ENCODE measurements around the gene BCL2L1. TPM values are rescaled to one million over a fixed set of nuclear protein-coding genes. Genes with fewer than 3 reads are reported as not detected.

The BCL2L1 gene
- polyA plus RNA-seq: 10 to 100 TPM; 60.0 to 80.9 TPM

DNA sequence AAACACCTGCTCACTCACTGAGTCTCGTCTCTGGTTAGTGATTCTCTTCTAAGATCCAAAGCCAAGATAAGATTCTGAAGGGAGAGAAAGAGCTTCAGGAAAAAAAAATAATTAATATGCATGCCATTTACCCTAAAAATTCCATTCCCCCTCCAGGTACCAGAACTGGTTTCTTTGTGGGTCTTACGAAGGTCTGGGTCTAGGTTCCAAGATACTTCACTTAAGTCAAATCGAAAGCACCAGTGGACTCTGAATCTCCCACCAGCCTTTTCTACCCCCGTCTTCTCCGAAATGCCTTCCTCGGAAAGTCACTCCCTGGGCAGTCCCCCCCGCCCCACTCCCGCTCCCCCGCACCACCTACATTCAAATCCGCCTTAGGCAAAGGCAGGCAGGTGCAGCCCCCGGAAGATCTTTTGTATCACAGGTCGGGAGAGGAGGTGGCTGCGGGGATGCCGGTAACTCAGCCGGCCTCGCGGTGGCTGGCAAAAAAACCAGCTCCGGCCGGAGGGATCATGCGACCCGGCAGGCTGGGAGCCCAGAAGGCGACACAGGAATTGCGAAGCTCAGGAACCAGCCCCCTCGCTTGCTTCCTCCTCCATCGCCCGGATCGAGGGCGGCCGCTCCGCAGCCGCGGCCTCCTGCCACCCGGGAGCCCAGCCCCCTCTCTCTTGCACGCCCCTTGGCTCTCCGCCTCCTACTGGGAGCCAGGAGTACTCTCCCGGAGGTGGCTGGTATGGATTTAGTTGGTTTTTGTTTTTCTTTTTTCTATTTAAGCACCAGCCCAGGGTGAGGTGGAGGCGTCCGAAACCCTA lies at the start of gene BCL2L1:
Gene BCL2L1, minus strand, starts transcription at position 612 of the 812 bp plus-strand sequence. CDS start 650 bp downstream, outside the sequence.
- Histone ChIP-seq H3K36me3 (ENCODE audit: control insufficient read depth in 2 of 2, insufficient read depth in 2 of 2, low read length in 1 of 2) (peaks cover 0 to 3% of the 10 kb centered on the region in 2 donors), H3K9me3 (ENCODE audit: control insufficient read depth in 2 of 2, insufficient read depth in 1 of 2, low read depth in 1 of 2, low read length in 1 of 2) (no peaks in the 10 kb centered on the region), H3K4me3 (ENCODE audit: low read depth in 1 of 2, low read length in 2 of 2) (peak within 1 kb of the TSS; percentile 77 to 91), H3K27ac (ENCODE audit: low read depth in 2 of 2, low read length in 1 of 2) (peak within 1 kb of the TSS; percentile 95 to 99), H3K4me1 (ENCODE audit: control insufficient read depth in 2 of 2, insufficient read depth in 2 of 2, low read length in 1 of 2) (peaks cover 11 to 18% of the 10 kb centered on the region in 2 donors), H3K27me3 (ENCODE audit: control insufficient read depth in 1 of 2, insufficient read depth in 2 of 2, low read length in 2 of 2) (no peaks in the 10 kb centered on the region)
- 0 to 1% methylated on average over 36 to 38 of the region's 38 CpGs for WGBS, 2 donors

GRCh38 chr20:31770243-31770642 lies 47.6 kb upstream of the BCL2L1 start:
- Histone ChIP-seq H3K27me3 (ENCODE audit: control insufficient read depth in 1 of 2, insufficient read depth in 2 of 2, low read length in 2 of 2) (no peaks in the 10 kb centered on the region), H3K27ac (ENCODE audit: low read depth in 2 of 2, low read length in 1 of 2) (no peak overlapping the region), H3K4me3 (ENCODE audit: low read depth in 1 of 2, low read length in 2 of 2) (no peak overlapping the region), H3K9me3 (ENCODE audit: control insufficient read depth in 2 of 2, insufficient read depth in 1 of 2, low read depth in 1 of 2, low read length in 1 of 2) (no peaks in the 10 kb centered on the region), H3K4me1 (ENCODE audit: control insufficient read depth in 2 of 2, insufficient read depth in 2 of 2, low read length in 1 of 2) (no peaks in the 10 kb centered on the region), H3K36me3 (ENCODE audit: control insufficient read depth in 2 of 2, insufficient read depth in 2 of 2, low read length in 1 of 2) (no peaks in the 10 kb centered on the region)
- 44 to 69% methylated on average over 1 of the region's 1 CpG for WGBS, 2 donors

GRCh38 chr20:31769681-31770080 lies 47.0 kb upstream of the BCL2L1 start:
- Histone ChIP-seq H3K27ac (ENCODE audit: low read depth in 2 of 2, low read length in 1 of 2) (no peak overlapping the region), H3K4me3 (ENCODE audit: low read depth in 1 of 2, low read length in 2 of 2) (no peak overlapping the region), H3K4me1 (ENCODE audit: control insufficient read depth in 2 of 2, insufficient read depth in 2 of 2, low read length in 1 of 2) (no peaks in the 10 kb centered on the region), H3K27me3 (ENCODE audit: control insufficient read depth in 1 of 2, insufficient read depth in 2 of 2, low read length in 2 of 2) (no peaks in the 10 kb centered on the region), H3K36me3 (ENCODE audit: control insufficient read depth in 2 of 2, insufficient read depth in 2 of 2, low read length in 1 of 2) (no peaks in the 10 kb centered on the region), H3K9me3 (ENCODE audit: control insufficient read depth in 2 of 2, insufficient read depth in 1 of 2, low read depth in 1 of 2, low read length in 1 of 2) (no peaks in the 10 kb centered on the region)
- WGBS, 2 donors: 77 to 86% methylated on average over 5 of the region's 5 CpGs

GRCh38 chr20:31767805-31768204 lies 45.1 kb upstream of the BCL2L1 start:
- WGBS, 2 donors: 98 to 100% methylated on average over 3 of the region's 3 CpGs
- H3K4me1 ChIP-seq (ENCODE audit: control insufficient read depth in 2 of 2, insufficient read depth in 2 of 2, low read length in 1 of 2): no peaks in the 10 kb centered on the region
- H3K9me3 ChIP-seq (ENCODE audit: control insufficient read depth in 2 of 2, insufficient read depth in 1 of 2, low read depth in 1 of 2, low read length in 1 of 2): no peaks in the 10 kb centered on the region
- no peaks in the 10 kb centered on the region for H3K36me3 ChIP-seq (ENCODE audit: control insufficient read depth in 2 of 2, insufficient read depth in 2 of 2, low read length in 1 of 2)
- H3K27me3 ChIP-seq (ENCODE audit: control insufficient read depth in 1 of 2, insufficient read depth in 2 of 2, low read length in 2 of 2): no peaks in the 10 kb centered on the region
- H3K27ac ChIP-seq (ENCODE audit: low read depth in 2 of 2, low read length in 1 of 2): no peak overlapping the region
- no peak overlapping the region for H3K4me3 ChIP-seq (ENCODE audit: low read depth in 1 of 2, low read length in 2 of 2)

DNA sequence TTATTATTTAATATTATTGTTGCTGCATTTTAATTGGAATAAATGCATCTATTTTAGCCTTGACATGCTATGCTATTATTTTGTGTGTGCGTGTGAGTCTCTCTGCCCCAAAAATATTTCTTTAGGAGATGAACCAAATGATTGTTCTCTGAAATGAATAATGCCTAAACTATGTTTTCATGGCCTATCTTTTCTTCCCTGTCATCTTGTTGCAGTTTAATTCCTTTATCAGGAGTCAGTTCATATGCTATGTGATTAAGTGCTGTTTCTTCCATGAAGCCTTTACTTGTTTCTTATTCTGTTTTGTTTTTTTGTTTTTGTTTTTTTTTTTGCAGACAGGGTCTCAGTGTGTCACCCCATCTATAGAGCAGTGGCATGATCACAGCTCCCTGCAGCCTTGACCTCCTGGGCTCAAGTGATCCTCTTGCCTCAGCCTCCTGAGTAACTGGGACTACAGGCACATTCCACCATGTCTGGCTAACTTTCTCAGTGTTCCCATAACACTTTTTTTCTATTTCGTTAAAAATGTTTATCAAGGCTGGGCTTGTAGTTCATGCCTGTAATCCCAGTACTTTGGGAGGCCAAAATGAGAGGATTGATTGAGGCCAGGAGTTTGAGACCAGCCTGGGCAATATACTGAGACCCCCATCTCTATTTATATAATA lies 42.1 kb upstream of the BCL2L1 start:
- 88 to 93% methylated on average over 2 of the region's 2 CpGs for WGBS, 2 donors
- Histone ChIP-seq H3K4me1 (ENCODE audit: control insufficient read depth in 2 of 2, insufficient read depth in 2 of 2, low read length in 1 of 2) (no peaks in the 10 kb centered on the region), H3K9me3 (ENCODE audit: control insufficient read depth in 2 of 2, insufficient read depth in 1 of 2, low read depth in 1 of 2, low read length in 1 of 2) (no peaks in the 10 kb centered on the region)

GRCh38 chr20:31760519-31761240 lies 38.0 kb upstream of the BCL2L1 start:
- H3K27me3 ChIP-seq (ENCODE audit: control insufficient read depth in 1 of 2, insufficient read depth in 2 of 2, low read length in 2 of 2): no peaks in the 10 kb centered on the region
- WGBS, 2 donors: 93 to 96% methylated on average over 6 of the region's 6 CpGs
- H3K36me3 ChIP-seq (ENCODE audit: control insufficient read depth in 2 of 2, insufficient read depth in 2 of 2, low read length in 1 of 2): no peaks in the 10 kb centered on the region
- no peak overlapping the region for H3K4me3 ChIP-seq (ENCODE audit: low read depth in 1 of 2, low read length in 2 of 2)
- no peaks in the 10 kb centered on the region for H3K9me3 ChIP-seq (ENCODE audit: control insufficient read depth in 2 of 2, insufficient read depth in 1 of 2, low read depth in 1 of 2, low read length in 1 of 2)
- H3K4me1 ChIP-seq (ENCODE audit: control insufficient read depth in 2 of 2, insufficient read depth in 2 of 2, low read length in 1 of 2): no peaks in the 10 kb centered on the region
- no peak overlapping the region for H3K27ac ChIP-seq (ENCODE audit: low read depth in 2 of 2, low read length in 1 of 2)

More for the DNA sequence above, 42.1 kb upstream of the BCL2L1 start:
- no peak overlapping the region for H3K4me3 ChIP-seq (ENCODE audit: low read depth in 1 of 2, low read length in 2 of 2)
- H3K27ac ChIP-seq (ENCODE audit: low read depth in 2 of 2, low read length in 1 of 2): no peak overlapping the region
- H3K36me3 ChIP-seq (ENCODE audit: control insufficient read depth in 2 of 2, insufficient read depth in 2 of 2, low read length in 1 of 2): no peaks in the 10 kb centered on the region
- no peaks in the 10 kb centered on the region for H3K27me3 ChIP-seq (ENCODE audit: control insufficient read depth in 1 of 2, insufficient read depth in 2 of 2, low read length in 2 of 2)

GRCh38 chr20:31759836-31760518 lies 37.3 kb upstream of the BCL2L1 start:
- no peaks in the 10 kb centered on the region for H3K36me3 ChIP-seq (ENCODE audit: control insufficient read depth in 2 of 2, insufficient read depth in 2 of 2, low read length in 1 of 2)
- H3K27me3 ChIP-seq (ENCODE audit: control insufficient read depth in 1 of 2, insufficient read depth in 2 of 2, low read length in 2 of 2): no peaks in the 10 kb centered on the region
- no peak overlapping the region for H3K4me3 ChIP-seq (ENCODE audit: low read depth in 1 of 2, low read length in 2 of 2)
- H3K4me1 ChIP-seq (ENCODE audit: control insufficient read depth in 2 of 2, insufficient read depth in 2 of 2, low read length in 1 of 2): no peaks in the 10 kb centered on the region
- no peaks in the 10 kb centered on the region for H3K9me3 ChIP-seq (ENCODE audit: control insufficient read depth in 2 of 2, insufficient read depth in 1 of 2, low read depth in 1 of 2, low read length in 1 of 2)
- WGBS, 2 donors: 76% methylated on average over 2 of the region's 2 CpGs
- H3K27ac ChIP-seq (ENCODE audit: low read depth in 2 of 2, low read length in 1 of 2): no peak overlapping the region

DNA sequence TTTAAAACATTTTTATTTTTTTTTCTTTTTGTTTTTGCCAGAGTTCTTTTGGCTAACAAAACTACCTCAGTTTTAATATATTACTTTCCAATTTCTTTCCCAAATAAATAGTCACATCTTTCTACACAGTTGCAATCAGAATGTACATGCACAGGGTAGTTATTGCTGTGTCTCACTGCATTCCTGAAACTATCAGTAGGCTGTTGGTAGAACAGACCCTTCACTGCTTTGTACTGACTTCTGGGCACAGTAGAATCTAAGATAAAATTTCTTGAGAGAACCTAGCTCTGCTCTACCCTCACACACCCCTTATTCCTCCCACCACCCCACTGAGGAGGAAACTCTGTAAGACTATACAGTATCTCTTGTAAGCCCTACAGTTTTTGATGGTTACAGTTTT lies 36.3 kb upstream of the BCL2L1 start:
- Histone ChIP-seq H3K36me3 (ENCODE audit: control insufficient read depth in 2 of 2, insufficient read depth in 2 of 2, low read length in 1 of 2) (no peaks in the 10 kb centered on the region), H3K4me1 (ENCODE audit: control insufficient read depth in 2 of 2, insufficient read depth in 2 of 2, low read length in 1 of 2) (no peaks in the 10 kb centered on the region), H3K4me3 (ENCODE audit: low read depth in 1 of 2, low read length in 2 of 2) (no peak overlapping the region), H3K27ac (ENCODE audit: low read depth in 2 of 2, low read length in 1 of 2) (no peak overlapping the region), H3K27me3 (ENCODE audit: control insufficient read depth in 1 of 2, insufficient read depth in 2 of 2, low read length in 2 of 2) (no peaks in the 10 kb centered on the region), H3K9me3 (ENCODE audit: control insufficient read depth in 2 of 2, insufficient read depth in 1 of 2, low read depth in 1 of 2, low read length in 1 of 2) (no peaks in the 10 kb centered on the region)

- 77 to 79% methylated on average over 4 of the region's 4 CpGs for WGBS, 2 donors
- Histone ChIP-seq H3K4me1 (ENCODE audit: control insufficient read depth in 2 of 2, insufficient read depth in 2 of 2, low read length in 1 of 2) (no peaks in the 10 kb centered on the region), H3K36me3 (ENCODE audit: control insufficient read depth in 2 of 2, insufficient read depth in 2 of 2, low read length in 1 of 2) (no peaks in the 10 kb centered on the region), H3K27me3 (ENCODE audit: control insufficient read depth in 1 of 2, insufficient read depth in 2 of 2, low read length in 2 of 2) (no peaks in the 10 kb centered on the region), H3K4me3 (ENCODE audit: low read depth in 1 of 2, low read length in 2 of 2) (no peak overlapping the region), H3K27ac (ENCODE audit: low read depth in 2 of 2, low read length in 1 of 2) (no peak overlapping the region), H3K9me3 (ENCODE audit: control insufficient read depth in 2 of 2, insufficient read depth in 1 of 2, low read depth in 1 of 2, low read length in 1 of 2) (no peaks in the 10 kb centered on the region)
Measured at GRCh38 chr20:31758521-31758920, 35.9 kb upstream of the BCL2L1 start.

Measured in esophagus (tissue), 2 donors.